LoVo (cell line): ENCODE measurements around the gene CCDC39.
"Not testable (repeated sequence)": the region's sequence is repeated elsewhere in the genome, so short reads cannot be mapped to it uniquely, and the experiment has no call there.

Source experiments
- DNase-seq: peaks from one replicate; pipeline ENCODE4 v3.0.0-alpha.2; 2016; ENCODE audit warnings: low spot score

Gene CCDC39

GRCh38 chr3:180624714-180625113 lies 54.6 kb downstream of the CCDC39 start:
- DNase-seq: no peak

- no peak for DNase-seq
Observed at GRCh38 chr3:180619723-180620122, 59.6 kb downstream of the CCDC39 start.

GRCh38 chr3:180618563-180618962 lies 60.7 kb downstream of the CCDC39 start:
- DNase-seq: not testable (repeated sequence)

GRCh38 chr3:180617049-180617448 lies 62.2 kb downstream of the CCDC39 start:
- no peak for DNase-seq

- no peak for DNase-seq
Observed at GRCh38 chr3:180615954-180616353, 63.3 kb downstream of the CCDC39 start.

GRCh38 chr3:180612364-180612763 lies 66.9 kb downstream of the CCDC39 start:
- DNase-seq: no peak

GRCh38 chr3:180611006-180611405 lies 68.3 kb downstream of the CCDC39 start:
- DNase-seq: no peak

GRCh38 chr3:180601688-180602666 lies 77.3 kb downstream of the CCDC39 start, which contains the start of gene TTC14:
Gene TTC14, plus strand, starts transcription at chr3:180602163. Its CDS starts 99 bp downstream, at chr3:180602262.
- peak; percentile 93 for DNase-seq

GRCh38 chr3:180600473-180600872 lies 78.8 kb downstream of the CCDC39 start:
- DNase-seq: no peak

GRCh38 chr3:180595559-180595935 lies 83.7 kb downstream of the CCDC39 start:
- DNase-seq: no peak

- DNase-seq: peak; percentile 27
Observed at GRCh38 chr3:180594631-180595558, 84.4 kb downstream of the CCDC39 start.

GRCh38 chr3:180593631-180594030 lies 85.7 kb downstream of the CCDC39 start:
- not testable (repeated sequence) for DNase-seq

- DNase-seq: no peak
Observed at GRCh38 chr3:180590396-180590795, 88.9 kb downstream of the CCDC39 start.

GRCh38 chr3:180580934-180581333 lies 98.4 kb downstream of the CCDC39 start:
- DNase-seq: no peak

GRCh38 chr3:180575571-180575970 lies 103.7 kb downstream of the CCDC39 start:
- no peak for DNase-seq

GRCh38 chr3:180571831-180572598 lies 107.3 kb downstream of the CCDC39 start:
- no peak for DNase-seq

GRCh38 chr3:180570238-180570637 lies 109.1 kb downstream of the CCDC39 start:
- no peak for DNase-seq

- no peak for DNase-seq
Observed at GRCh38 chr3:180564676-180565075, 114.6 kb downstream of the CCDC39 start.
